Uterus (tissue), 4 donors: ENCODE measurements around the gene PCYT1B. TPM values are rescaled to one million over a fixed set of nuclear protein-coding genes. Genes with fewer than 3 reads are reported as not detected.

Experiments
- DNase-seq, 2 donors: peaks; one replicate each; pipeline ENCODE4 v3.0.0-alpha.2; 2019 to 2020
- H3K27ac ChIP-seq, 2 donors: fragments of 200-600 bp; sonication (generic); 1 replicate in 1 of 2; 2 replicates in 1 of 2; pipeline ENCODE4 v1.5.1; 2016 to 2018
- H3K27me3 ChIP-seq, 2 donors: fragments of 200-600 bp; sonication (generic); one replicate each; pipeline ENCODE4 v1.5.1; 2018 to 2019; ENCODE audit warnings: control low read depth in 1 of 2
- H3K36me3 ChIP-seq, 2 donors: fragments of 200-600 bp; sonication (generic); one replicate each; pipeline ENCODE4 v1.5.1; 2019; ENCODE audit warnings: control low read depth in 1 of 2
- H3K4me1 ChIP-seq, 2 donors: fragments of 200-600 bp; sonication (generic); one replicate each; pipeline ENCODE4 v1.5.1; 2018 to 2019; ENCODE audit warnings: control low read depth in 1 of 2
- H3K4me3 ChIP-seq, 2 donors: fragments of 200-600 bp; sonication (generic); 1 replicate in 1 of 2; 2 replicates in 1 of 2; pipeline ENCODE4 v1.5.1; 2018 to 2019; ENCODE audit warnings: mild to moderate bottlenecking in 1 of 2
- H3K9me3 ChIP-seq, 2 donors: fragments of 200-600 bp; sonication (generic); one replicate each; pipeline ENCODE4 v1.5.1; 2019; ENCODE audit warnings: control low read depth in 1 of 2
- CTCF ChIP-seq, 4 experiments: fragments of 200-600 bp in 2 of 4; fragments of 450-650 bp in 2 of 4; sonication (generic) in 2 of 4; IDR thresholded peaks; one replicate each; pipeline ENCODE4 v1.5.1; 2016 to 2019; ENCODE audit warnings: antibody characterized with exemption in 4 of 4, mild to moderate bottlenecking in 2 of 4, moderate library complexity in 1 of 4
- POLR2A ChIP-seq, 2 donors: fragments of 450-650 bp; IDR thresholded peaks; one replicate each; pipeline ENCODE4 v1.6.1; 2016; ENCODE audit warnings: antibody characterized with exemption in 2 of 2, mild to moderate bottlenecking in 1 of 2, moderate library complexity in 1 of 2
- intact Hi-C: fragments of 100-400 bp; cut with DNase I; formaldehyde crosslinking; loops from one replicate; pipeline ENCODE4 v1.15.1; 2023; ENCODE audit warnings: low total_unique reads
- small RNA-seq: library from RNA; depleted of rRNA; stranded (forward); fragments of <200 nt; gene quantifications from one replicate; pipeline ENCODE3, GENCODE V24; 2016
- total RNA-seq, 4 donors: library from RNA; depleted of rRNA in 3 of 4; stranded (reverse); fragments of >200 nt in 3 of 4; gene quantifications; one replicate each; pipeline versions ENCODE4 v1.1.0 to v1.2.4, GENCODE V29; 2014 to 2023
- donor health status: DM: yes; HTN: yes; CAD: no.

The PCYT1B gene
- total RNA-seq, 4 donors from 2014 or later: 2.0 to 7.8 TPM; not detected in 2

GRCh38 chrX:24525455-24525854 is 121.7 kb downstream of the PCYT1B start:
- Histone ChIP-seq H3K27ac (no peak overlapping the region), H3K36me3 (no peaks in the 10 kb centered on the region), H3K4me3 (no peak overlapping the region), H3K9me3 (no peaks in the 10 kb centered on the region), H3K4me1 (no peaks in the 10 kb centered on the region), H3K27me3 (no peaks in the 10 kb centered on the region)
- DNase-seq: no peak
- TF ChIP-seq CTCF (IDR thresholded peaks at IDR 0.05): no peak
- TF ChIP-seq POLR2A (IDR thresholded peaks at IDR 0.05): no peak
- intact Hi-C loops: no loop called here

- Histone ChIP-seq H3K36me3 (no peaks in the 10 kb centered on the region), H3K4me3 (no peak overlapping the region), H3K4me1 (no peaks in the 10 kb centered on the region), H3K27ac (no peak overlapping the region), H3K27me3 (peaks cover 0 to 3% of the 10 kb centered on the region in 2 donors), H3K9me3 (no peaks in the 10 kb centered on the region)
- TF ChIP-seq POLR2A (IDR thresholded peaks at IDR 0.05): no peak
- TF ChIP-seq CTCF (IDR thresholded peaks at IDR 0.05): no peak
- DNase-seq: no peak
- intact Hi-C loops: no loop called here
These were observed 126.7 kb downstream of the PCYT1B start for GRCh38 chrX:24520472-24520871.

- no peaks in the 10 kb centered on the region for H3K4me1 ChIP-seq
- peaks cover 0 to 3% of the 10 kb centered on the region in 2 donors for H3K27me3 ChIP-seq
- H3K27ac ChIP-seq: no peak overlapping the region
- intact Hi-C loops: no loop called here
- no peaks in the 10 kb centered on the region for H3K9me3 ChIP-seq
- H3K4me3 ChIP-seq: no peak overlapping the region
- no peak for DNase-seq
- TF ChIP-seq POLR2A (IDR thresholded peaks at IDR 0.05): no peak
- peak in 1 of 4 experiments; percentile 18 for TF ChIP-seq CTCF (IDR thresholded peaks at IDR 0.05)
- no peaks in the 10 kb centered on the region for H3K36me3 ChIP-seq
These were observed 131.7 kb downstream of the PCYT1B start for GRCh38 chrX:24515447-24515846.

- no peaks in the 10 kb centered on the region for H3K9me3 ChIP-seq
- H3K4me1 ChIP-seq: no peaks in the 10 kb centered on the region
- peaks cover 0 to 3% of the 10 kb centered on the region in 2 donors for H3K27me3 ChIP-seq
- DNase-seq: no peak
- H3K4me3 ChIP-seq: no peak overlapping the region
- H3K36me3 ChIP-seq: no peaks in the 10 kb centered on the region
- no peak for TF ChIP-seq POLR2A (IDR thresholded peaks at IDR 0.05)
- TF ChIP-seq CTCF (IDR thresholded peaks at IDR 0.05): no peak
- no peak overlapping the region for H3K27ac ChIP-seq
- intact Hi-C loops: no loop called here
These were observed 133.7 kb downstream of the PCYT1B start for GRCh38 chrX:24513416-24513815.

- Histone ChIP-seq H3K4me1 (no peaks in the 10 kb centered on the region), H3K36me3 (no peaks in the 10 kb centered on the region), H3K27me3 (no peaks in the 10 kb centered on the region), H3K27ac (no peak overlapping the region), H3K9me3 (no peaks in the 10 kb centered on the region), H3K4me3 (no peak overlapping the region)
- no peak for DNase-seq
- intact Hi-C loops: no loop called here
- TF ChIP-seq CTCF (IDR thresholded peaks at IDR 0.05): no peak
- TF ChIP-seq POLR2A (IDR thresholded peaks at IDR 0.05): no peak
These were observed 138.8 kb downstream of the PCYT1B start for GRCh38 chrX:24508375-24508774.

Small RNAs within 50 kb of the gene (small RNA-seq; reads per million reads assigned to genes)
- not detected for gene SNRPEP9

Other genes with a start within 250 kb of the PCYT1B start
- gene PDK3, start 182.1 kb downstream of the PCYT1B start, total RNA-seq: 10 to 100 TPM in 3 of 4 donors, 1 to 10 TPM in 1; 9.5 to 23.4 (median 17.7) TPM
- 10 to 100 TPM; 11.8 to 78.2 (median 26.3) TPM for gene POLA1, start 46.6 kb upstream of the PCYT1B start, total RNA-seq